HepG2 (cell line): ENCODE measurements around the gene SUSD4. TPM values are rescaled to one million over a fixed set of nuclear protein-coding genes. Genes with fewer than 3 reads are reported as not detected.

Experiments
- ATAC-seq: fragments of 200-7000 bp; cut with Tn5 transposase; 3 replicates; pipeline ENCODE4 v1.9.1; 2020; ENCODE audit warnings: mild to moderate bottlenecking, moderate library complexity
- BruUV-seq: library from RNA; stranded (reverse); fragments of 400-500 nt; replicated peaks from 2 replicates; lab custom pipeline; 2021; lab: Mats Ljungman, UMichigan
- CTCF ChIA-PET: fragments of 300-600 bp; formaldehyde crosslinking; extraction: SDS; loops from one replicate; lab custom pipeline; 2021; ENCODE audit warnings: low total read pairs, inconsistent platforms, low intra/inter-chr PET ratio; lab: Yijun Ruan, JAX
- POLR2A ChIA-PET: fragments of 350-600 bp; sonication (Branson Sonifier 250); formaldehyde crosslinking; loops from one replicate; lab custom pipeline; 2020; ENCODE audit warnings: antibody characterized with exemption, inconsistent platforms; lab: Yijun Ruan, JAX
- DNase-seq: peaks from one replicate; pipeline ENCODE4 v3.0.0-alpha.2; 2015; ENCODE audit warnings: low spot score
- FAIRE-seq: peaks from 3 replicates; lab custom pipeline; 2011; peaks lifted over from hg19 to GRCh38; lab: Jason Lieb, UNC
- H2AFZ ChIP-seq: one replicate; pipeline ENCODE4 v1.6.1; 2011; ENCODE audit warnings: low read length, inconsistent platforms
- H3K27ac ChIP-seq: fragments of 300-600 bp; 3 replicates; pipeline ENCODE4 v1.8.0; 2011; ENCODE audit warnings: mixed run types, mild to moderate bottlenecking, mixed read lengths, low read length, inconsistent platforms; ENCODE audit not compliant: insufficient read depth; ENCODE audit errors: extremely low read length
- H3K27me3 ChIP-seq, 2 experiments: fragments of 200-600 bp in 1 of 2; 2 replicates in 1 of 2; 3 replicates in 1 of 2; pipeline versions ENCODE4 v1.6.0 to v1.8.0; 2011; ENCODE audit warnings: low read length in 2 of 2, mild to moderate bottlenecking in 2 of 2, moderate library complexity in 2 of 2, inconsistent platforms in 1 of 2; ENCODE audit not compliant: insufficient read depth in 2 of 2, control insufficient read depth in 1 of 2
- H3K36me3 ChIP-seq, 2 experiments: fragments of 200-600 bp in 1 of 2; replicated peaks in 1 of 2; 2 replicates in 1 of 2; 3 replicates in 1 of 2; pipeline versions ENCODE4 v1.5.1 to v1.8.0; 2011; ENCODE audit warnings: low read length in 2 of 2, inconsistent platforms in 1 of 2; ENCODE audit not compliant: insufficient read depth in 2 of 2, control insufficient read depth in 1 of 2
- H3K4me1 ChIP-seq: 2 replicates; pipeline ENCODE4 v1.5.1; 2012; ENCODE audit warnings: low read length, inconsistent platforms; ENCODE audit not compliant: insufficient read depth
- H3K4me2 ChIP-seq: 2 replicates; pipeline ENCODE4 v1.6.0; 2011; ENCODE audit warnings: low read depth, low read length, inconsistent platforms
- H3K4me3 ChIP-seq, 3 experiments: fragments of 200-600 bp in 1 of 3; sonication (generic), shearing (Covaris generic) in 1 of 3; replicated peaks in 1 of 3; 2 replicates each; pipeline ENCODE4 v1.5.1; 2011 to 2016; ENCODE audit warnings: low read length in 3 of 3, inconsistent platforms in 2 of 3, low read depth in 2 of 3, mild to moderate bottlenecking in 2 of 3, control low read depth in 1 of 3, mixed read lengths in 1 of 3; ENCODE audit not compliant: insufficient read depth in 1 of 3
- H3K79me2 ChIP-seq: one replicate; pipeline ENCODE4 v1.6.1; 2011; ENCODE audit warnings: low read length, inconsistent platforms; ENCODE audit not compliant: insufficient read depth
- H3K9ac ChIP-seq: 2 replicates; pipeline ENCODE4 v1.6.0; 2011; ENCODE audit warnings: mild to moderate bottlenecking, low read depth, low read length, inconsistent platforms; ENCODE audit not compliant: insufficient read depth
- H3K9me3 ChIP-seq: 2 replicates; pipeline ENCODE4 v1.5.1; 2012; ENCODE audit warnings: mild to moderate bottlenecking, low read length
- H4K20me1 ChIP-seq: 2 replicates; pipeline ENCODE4 v1.6.0; 2011; ENCODE audit warnings: inconsistent platforms, mild to moderate bottlenecking, low read length, moderate library complexity; ENCODE audit not compliant: insufficient read depth
- ARNT2 ChIP-seq: sonication (generic); formaldehyde crosslinking; IDR thresholded peaks from 2 replicates; pipeline ENCODE4 v1.8.0; 2022; ENCODE audit warnings: mild to moderate bottlenecking, low read depth, missing genetic modification reagents, moderate library complexity
- BCL6 ChIP-seq: IDR thresholded peaks from 2 replicates; pipeline ENCODE4 v1.6.1; 2016; ENCODE audit warnings: missing genetic modification reagents, missing compliant biosample characterization
- CBFB ChIP-seq: sonication (generic); formaldehyde crosslinking; IDR thresholded peaks from 2 replicates; pipeline ENCODE4 v1.4.0; 2020; ENCODE audit warnings: missing genetic modification reagents
- HNRNPK ChIP-seq: fragments of 200-400 bp; formaldehyde crosslinking; IDR thresholded peaks from 2 replicates; pipeline ENCODE4 v1.6.1; 2018; ENCODE audit warnings: low read length, low read depth, moderate library complexity, mild to moderate bottlenecking; ENCODE audit not compliant: poor library complexity, severe bottlenecking
- HNRNPUL1 ChIP-seq: fragments of 200-400 bp; formaldehyde crosslinking; IDR thresholded peaks from 2 replicates; pipeline ENCODE4 v1.6.1; 2017; ENCODE audit warnings: low read depth, mild to moderate bottlenecking, low read length, moderate library complexity
- HOXA9 ChIP-seq: sonication (generic); formaldehyde crosslinking; IDR thresholded peaks from 2 replicates; pipeline ENCODE4 v1.8.1; 2022; ENCODE audit warnings: missing genetic modification reagents, mild to moderate bottlenecking, moderate library complexity, borderline replicate concordance
- KLF6 ChIP-seq: IDR thresholded peaks from 2 replicates; pipeline ENCODE4 v1.8.0; 2016; ENCODE audit warnings: missing biosample characterization, missing genetic modification reagents
- RARA ChIP-seq: IDR thresholded peaks from 2 replicates; pipeline ENCODE4 v1.6.1; 2016; ENCODE audit warnings: missing genetic modification reagents, missing compliant biosample characterization
- ZNF512B ChIP-seq: sonication (generic); formaldehyde crosslinking; IDR thresholded peaks from 2 replicates; pipeline ENCODE4 v1.5.1; 2020; ENCODE audit warnings: missing genetic modification reagents, mild to moderate bottlenecking, borderline replicate concordance
- ZNF841 ChIP-seq: sonication (generic); formaldehyde crosslinking; IDR thresholded peaks from 2 replicates; pipeline ENCODE4 v1.8.1; 2023; ENCODE audit warnings: missing genetic modification reagents, borderline replicate concordance
- ZSCAN29 ChIP-seq: sonication (generic); formaldehyde crosslinking; conservative IDR thresholded peaks from 2 replicates; pipeline ENCODE4 v1.4.0; 2020; ENCODE audit warnings: mild to moderate bottlenecking, missing genetic modification reagents
- WGBS: methylation state at CpG from one replicate; pipeline ENCODE4 v1.1.6; 2017; ENCODE audit warnings: low lambda C conversion rate; 5-methylcytosine and 5-hydroxymethylcytosine counted together
- in situ Hi-C: cut with HindIII; loops from 2 replicates; pipeline ENCODE4 v1.10.0; 2017; ENCODE audit warnings: low pct_unique_long_range_greater_than_20kb; ENCODE audit not compliant: extremely low pct_ligation_motif_present
- intact Hi-C: fragments of 100-400 bp; cut with micrococcal nuclease; formaldehyde crosslinking; loops from one replicate; pipeline ENCODE4 v1.10.0; 2022; ENCODE audit not compliant: unreplicated experiment
- polyA plus RNA-seq, 8 experiments: library from polyadenylated mRNA; depleted of rRNA in 3 of 8; stranded (reverse) in 7 of 8; unstranded in 1 of 8; fragments of >200 nt; fragmentation: Illumina TruSeq in 4 of 8; extraction: Trizol in 4 of 8; gene quantifications; 2 replicates each; pipeline versions ENCODE4 v1.2.1 to v1.2.3, GENCODE V29; 2011 to 2016; ENCODE audit warnings: low read depth in 4 of 8, missing spikeins in 1 of 8, mixed read lengths in 1 of 8; ENCODE audit not compliant: insufficient read depth in 1 of 8
- total RNA-seq, 5 experiments: library from RNA; depleted of rRNA; stranded (reverse); fragments of >200 nt; fragmentation: Illumina TruSeq; extraction: Trizol; gene quantifications; 2 replicates each; pipeline ENCODE4 v1.2.3, GENCODE V29; 2016; ENCODE audit warnings: low read depth in 1 of 5

Gene SUSD4
- total and polyA plus RNA-seq, 2 of the 13 experiments (the other 11 are each of a cell fraction or from before 2014, with no cell fraction given) = not detected

- Histone ChIP-seq H3K9me3 (no peaks in the 10 kb centered on the region), H3K27ac (no peak overlapping the region), H3K4me3 (no peak overlapping the region), H4K20me1 (no peaks in the 10 kb centered on the region), H2AFZ (no peak overlapping the region), H3K79me2 (no peaks in the 10 kb centered on the region), H3K4me2 (no peak overlapping the region), H3K36me3 (no peaks in the 10 kb centered on the region), H3K9ac (no peak overlapping the region), H3K27me3 (peaks cover 2 to 5% of the 10 kb centered on the region in 2 experiments; a peak in 1 of 5 replicates), H3K4me1 (no peaks in the 10 kb centered on the region)
- in situ Hi-C loops = no loop called here
- intact Hi-C loops = no loop called here
- ATAC-seq = peak; percentile 82
- 9% methylated on average over 5 of the region's 5 CpGs for WGBS
- ChIA-PET POLR2A (no interaction called here), CTCF (no interaction called here)
- no peak for FAIRE-seq
- no TSS peak for BruUV-seq
- DNase-seq = no peak
- TF ChIP-seq ARNT2 (no peak), RARA (peak; percentile 66; the same call in 1 of the 2 replicates), HNRNPK (peak; percentile 13), BCL6 (CRISPR knock-in tag) (peak; percentile 93), ZSCAN29 (no peak), KLF6 (CRISPR knock-in tag) (no peak), ZNF512B (CRISPR knock-in tag) (no peak), ZNF841 (no peak), CBFB (CRISPR knock-in tag) (no peak), HNRNPUL1 (no peak), HOXA9 (CRISPR knock-in tag) (no peak)
These were observed 175.2 kb downstream of the SUSD4 start for GRCh38 chr1:223188618-223189356.
